Chondrocyte (in vitro differentiated cells): ENCODE data around the gene NDST3. TPM values are rescaled to one million over a fixed set of nuclear protein-coding genes. Genes with fewer than 3 reads are reported as not detected.

Experiments used
- DNase-seq: peaks from one replicate; pipeline ENCODE4 v3.0.0; 2021; ENCODE audit warnings: mixed read lengths, low spot score
- H3K27ac Mint-ChIP-seq: one replicate; pipeline ENCODE4 v1.8.0; 2021; ENCODE audit warnings: mild to moderate bottlenecking, moderate library complexity, mixed read lengths; ENCODE audit not compliant: unreplicated experiment
- H3K27me3 Mint-ChIP-seq: 2 replicates; pipeline ENCODE4 v1.8.0; 2021; ENCODE audit warnings: low read depth, mixed read lengths
- H3K36me3 Mint-ChIP-seq: 2 replicates; pipeline ENCODE4 v1.8.0; 2021; ENCODE audit warnings: low read depth, mixed read lengths
- H3K4me1 Mint-ChIP-seq: 2 replicates; pipeline ENCODE4 v1.8.0; 2021; ENCODE audit warnings: low read depth, mild to moderate bottlenecking, mixed read lengths
- H3K4me3 Mint-ChIP-seq: one replicate; pipeline ENCODE4 v1.8.0; 2021; ENCODE audit warnings: mild to moderate bottlenecking, moderate library complexity, mixed read lengths; ENCODE audit not compliant: unreplicated experiment
- H3K9me3 Mint-ChIP-seq: 2 replicates; pipeline ENCODE4 v1.8.0; 2021; ENCODE audit warnings: low read depth, mixed read lengths
- total RNA-seq: library from RNA; stranded (reverse); gene quantifications from 3 replicates; pipeline ENCODE4 v1.2.1, GENCODE V29; 2021
- TF ChIP-seq, protein P1 (sequence below): fragments of 200-600 bp; sonication (generic); IDR thresholded peaks from 2 replicates; pipeline ENCODE4 v1.5.0; 2021; ENCODE audit warnings: antibody characterized with exemption, mild to moderate bottlenecking, moderate library complexity

NDST3 gene
- total RNA-seq, 1 donor from 2014 or later, result 1.3 TPM

DNA sequence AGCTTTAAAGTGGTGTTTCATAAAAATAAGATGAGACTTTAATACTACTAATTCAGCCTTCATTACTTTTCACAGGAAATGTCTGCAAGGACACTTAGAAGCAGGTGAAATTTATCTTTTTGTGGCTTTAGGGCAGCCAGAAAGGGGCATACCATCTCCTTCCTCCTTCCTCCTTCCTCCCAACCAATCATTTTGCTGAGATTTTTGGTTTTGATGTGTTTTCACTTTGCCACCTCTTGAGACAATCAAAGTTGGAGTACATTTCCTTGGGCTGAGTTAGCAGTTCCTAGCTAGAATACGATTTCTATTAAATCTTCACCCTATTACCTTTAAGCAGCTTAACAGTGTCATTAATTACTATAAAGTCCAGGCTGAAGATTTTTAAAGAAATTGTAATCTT lies 5.1 kb upstream of the NDST3 start:
- H3K36me3 Mint-ChIP-seq, result no peaks in the 10 kb centered on the region

DNA sequence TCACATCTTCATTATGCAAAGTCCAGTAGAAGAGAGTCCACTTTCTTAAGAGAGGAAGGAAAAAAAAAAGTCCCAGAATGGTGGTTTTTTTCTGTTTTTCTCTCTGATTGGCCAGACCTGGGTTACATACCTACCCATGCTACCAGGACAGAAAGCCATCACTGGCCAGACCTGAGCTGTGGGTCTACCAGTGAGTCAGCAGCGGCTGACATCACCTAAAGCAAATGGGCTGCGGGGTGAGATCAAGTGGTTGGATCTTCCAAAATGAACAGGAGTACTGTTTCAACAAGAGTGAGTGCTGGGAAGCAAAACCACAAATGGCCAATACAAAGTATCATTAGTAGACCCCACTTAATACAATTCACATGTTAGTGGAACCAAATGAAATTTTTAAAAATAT lies 1.6 kb upstream of the NDST3 start:
- H3K36me3 Mint-ChIP-seq, result no peaks in the 10 kb centered on the region
- DNase-seq, result no peak
- H3K4me3 Mint-ChIP-seq, result peak overlapping the region; percentile 75
- TF ChIP-seq, protein P1, sequence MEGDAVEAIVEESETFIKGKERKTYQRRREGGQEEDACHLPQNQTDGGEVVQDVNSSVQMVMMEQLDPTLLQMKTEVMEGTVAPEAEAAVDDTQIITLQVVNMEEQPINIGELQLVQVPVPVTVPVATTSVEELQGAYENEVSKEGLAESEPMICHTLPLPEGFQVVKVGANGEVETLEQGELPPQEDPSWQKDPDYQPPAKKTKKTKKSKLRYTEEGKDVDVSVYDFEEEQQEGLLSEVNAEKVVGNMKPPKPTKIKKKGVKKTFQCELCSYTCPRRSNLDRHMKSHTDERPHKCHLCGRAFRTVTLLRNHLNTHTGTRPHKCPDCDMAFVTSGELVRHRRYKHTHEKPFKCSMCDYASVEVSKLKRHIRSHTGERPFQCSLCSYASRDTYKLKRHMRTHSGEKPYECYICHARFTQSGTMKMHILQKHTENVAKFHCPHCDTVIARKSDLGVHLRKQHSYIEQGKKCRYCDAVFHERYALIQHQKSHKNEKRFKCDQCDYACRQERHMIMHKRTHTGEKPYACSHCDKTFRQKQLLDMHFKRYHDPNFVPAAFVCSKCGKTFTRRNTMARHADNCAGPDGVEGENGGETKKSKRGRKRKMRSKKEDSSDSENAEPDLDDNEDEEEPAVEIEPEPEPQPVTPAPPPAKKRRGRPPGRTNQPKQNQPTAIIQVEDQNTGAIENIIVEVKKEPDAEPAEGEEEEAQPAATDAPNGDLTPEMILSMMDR, result no peak
- no peaks in the 10 kb centered on the region for H3K9me3 Mint-ChIP-seq
- H3K27ac Mint-ChIP-seq, result no peak overlapping the region
- peaks cover 13% of the 10 kb centered on the region for H3K4me1 Mint-ChIP-seq
- no peaks in the 10 kb centered on the region for H3K27me3 Mint-ChIP-seq

More for the DNA sequence above, 5.1 kb upstream of the NDST3 start:
- Mint-ChIP-seq H3K27ac (no peak overlapping the region), H3K4me1 (peaks cover 10% of the 10 kb centered on the region), H3K4me3 (no peak overlapping the region), H3K9me3 (no peaks in the 10 kb centered on the region), H3K27me3 (no peaks in the 10 kb centered on the region)
- no peak for DNase-seq
- TF ChIP-seq, protein P1, result no peak

DNA sequence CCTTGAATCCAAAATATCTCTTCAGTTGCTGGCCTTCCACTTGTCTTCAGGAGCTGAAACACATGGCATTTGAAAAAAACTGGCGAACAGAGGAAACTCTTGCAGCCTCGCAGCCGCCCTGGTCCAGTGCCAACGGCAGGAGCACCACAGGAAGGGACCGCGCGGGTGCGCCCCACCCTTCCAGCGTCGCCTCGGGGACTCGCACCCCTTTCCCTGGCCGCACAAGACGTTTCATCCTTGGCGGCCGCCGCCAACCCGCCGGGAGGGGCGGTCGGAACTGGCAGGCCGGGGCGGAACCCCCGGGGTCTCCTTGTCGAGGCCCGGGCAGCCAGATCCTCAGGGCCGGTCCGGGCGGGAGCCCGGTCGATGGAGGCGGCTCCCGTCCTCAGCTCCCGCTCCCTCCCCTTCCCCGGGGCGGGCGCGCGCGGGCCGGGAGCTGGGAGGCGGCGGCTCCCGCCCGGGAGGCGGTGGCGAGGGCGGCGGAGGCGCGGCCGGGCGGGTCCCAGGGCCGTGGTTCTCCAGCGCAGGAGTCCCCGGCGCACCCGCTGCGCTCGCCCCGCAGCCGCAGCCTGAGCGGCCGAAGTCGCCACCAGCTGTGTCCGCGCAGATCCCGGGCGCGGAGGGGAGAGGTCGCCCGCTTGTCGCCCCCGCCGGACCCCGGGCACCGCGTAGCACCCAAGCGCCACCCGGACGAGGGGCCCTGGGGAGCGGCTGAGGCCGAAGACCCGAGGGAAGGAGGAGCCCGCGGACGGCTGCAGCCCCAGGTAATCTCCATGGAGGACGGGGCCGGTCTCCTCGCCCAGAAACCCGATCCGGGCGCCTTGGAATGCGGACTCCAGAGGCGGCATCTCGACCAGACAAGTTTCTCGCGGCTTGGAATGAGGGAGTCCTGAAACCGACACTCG lies 886 bp upstream of the NDST3 start:
- Mint-ChIP-seq H3K27ac (peak overlapping the region; percentile 38), H3K4me1 (peaks cover 13% of the 10 kb centered on the region), H3K4me3 (peak overlapping the region; percentile 75), H3K9me3 (no peaks in the 10 kb centered on the region), H3K27me3 (no peaks in the 10 kb centered on the region), H3K36me3 (no peaks in the 10 kb centered on the region)
- TF ChIP-seq, protein P1, result no peak
- DNase-seq, result peak; percentile 83

DNA sequence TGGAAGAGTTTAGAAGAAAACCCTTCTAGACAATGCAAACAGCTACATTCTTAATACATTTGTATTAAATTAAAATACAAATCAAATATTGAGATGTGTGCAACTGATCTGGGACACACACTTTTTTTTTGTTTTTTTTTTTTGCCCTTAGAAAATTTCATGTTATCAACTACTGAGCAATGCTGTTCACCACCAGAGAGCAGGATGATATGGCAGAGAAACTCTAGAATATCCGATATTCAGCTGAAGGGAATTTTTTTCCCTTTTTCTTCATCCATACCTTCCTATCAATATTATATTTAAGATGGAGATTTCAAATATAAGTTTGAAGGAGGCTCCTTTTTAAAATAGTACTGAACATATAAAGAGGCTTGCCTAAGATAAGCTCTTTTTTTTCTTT lies 1.0 kb downstream of the NDST3 start:
- H3K9me3 Mint-ChIP-seq, result no peaks in the 10 kb centered on the region

DNA sequence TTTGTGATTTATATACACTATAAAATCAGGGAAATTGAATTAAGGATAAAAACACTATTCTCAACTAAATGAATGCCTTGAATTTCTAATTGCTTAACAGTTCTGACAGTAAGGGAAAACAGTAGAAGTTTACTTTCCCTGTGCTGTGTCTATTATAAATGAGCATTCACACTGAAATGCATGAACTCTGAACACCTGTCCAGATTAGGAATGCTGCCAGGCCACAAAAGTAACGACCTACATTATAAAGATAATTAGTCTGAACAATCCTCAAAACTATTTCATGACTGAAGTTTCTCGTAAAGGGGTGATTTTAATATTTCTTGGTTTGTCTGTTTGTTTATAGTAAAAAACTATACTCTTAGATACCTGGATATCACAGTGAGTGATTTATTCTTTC lies 2.0 kb downstream of the NDST3 start:
- Mint-ChIP-seq H3K4me1 (peaks cover 13% of the 10 kb centered on the region), H3K27ac (no peak overlapping the region), H3K9me3 (no peaks in the 10 kb centered on the region), H3K36me3 (no peaks in the 10 kb centered on the region), H3K4me3 (no peak overlapping the region), H3K27me3 (no peaks in the 10 kb centered on the region)
- no peak for DNase-seq
- TF ChIP-seq, protein P1, result no peak

More for the DNA sequence above, 1.0 kb downstream of the NDST3 start:
- TF ChIP-seq, protein P1, result peak; percentile 22
- H3K36me3 Mint-ChIP-seq, result no peaks in the 10 kb centered on the region
- H3K4me3 Mint-ChIP-seq, result no peak overlapping the region
- H3K4me1 Mint-ChIP-seq, result peaks cover 13% of the 10 kb centered on the region
- no peak overlapping the region for H3K27ac Mint-ChIP-seq
- no peak for DNase-seq
- H3K27me3 Mint-ChIP-seq, result no peaks in the 10 kb centered on the region
